CD4-positive, CD25-positive, alpha-beta regulatory T cell (primary cell): ENCODE results near the gene TRAF2. TPM values are rescaled to one million over a fixed set of nuclear protein-coding genes. Genes with fewer than 3 reads are reported as not detected.

Experiments used
- ATAC-seq, 2 donors: fragments of 150-1000 bp; cut with Tn5 transposase; one replicate each; pipeline ENCODE4 v1.10.0; 2021; ENCODE audit warnings: low read depth in 2 of 2, moderate number of reproducible peaks in 2 of 2, moderate library complexity in 1 of 2
- DNase-seq, 3 donors: peaks; one replicate each; pipeline versions ENCODE4 v3.0.0 to v3.0.0-alpha.2; 2012 to 2022; ENCODE audit warnings: mixed read lengths in 1 of 3
- H3K27ac ChIP-seq: one replicate; pipeline ENCODE4 v1.7.0; 2013; ENCODE audit warnings: mild to moderate bottlenecking, low read length; ENCODE audit not compliant: insufficient read depth, poor library complexity, severe bottlenecking
- H3K27me3 ChIP-seq: one replicate; pipeline ENCODE4 v1.7.0; 2013; ENCODE audit warnings: low read length; ENCODE audit not compliant: control insufficient read depth, insufficient read depth
- H3K36me3 ChIP-seq: one replicate; pipeline ENCODE4 v1.7.0; 2013; ENCODE audit warnings: mild to moderate bottlenecking, low read length, moderate library complexity; ENCODE audit not compliant: control insufficient read depth, insufficient read depth
- H3K4me1 ChIP-seq: 2 replicates; pipeline ENCODE4 v1.7.0; 2013; ENCODE audit warnings: mild to moderate bottlenecking, low read length; ENCODE audit not compliant: insufficient read depth, control insufficient read depth, poor library complexity, severe bottlenecking
- H3K4me3 ChIP-seq: one replicate; pipeline ENCODE4 v1.7.0; 2013; ENCODE audit warnings: low read depth, mild to moderate bottlenecking, low read length, moderate library complexity
- H3K9me3 ChIP-seq, 2 experiments: 1 replicate in 1 of 2; 2 replicates in 1 of 2; pipeline ENCODE4 v1.7.0; 2013; ENCODE audit warnings: low read length in 2 of 2, mild to moderate bottlenecking in 1 of 2, moderate library complexity in 1 of 2; ENCODE audit not compliant: control insufficient read depth in 2 of 2
- H3K27ac Mint-ChIP-seq, 3 donors: one replicate each; pipeline ENCODE4 v1.8.0; 2020 to 2022; ENCODE audit warnings: mild to moderate bottlenecking in 3 of 3, mixed read lengths in 3 of 3, moderate library complexity in 2 of 3
- H3K27me3 Mint-ChIP-seq: one replicate; pipeline ENCODE4 v1.8.0; 2022; ENCODE audit warnings: mild to moderate bottlenecking, mixed read lengths
- H3K36me3 Mint-ChIP-seq: one replicate; pipeline ENCODE4 v1.8.0; 2020; ENCODE audit warnings: mixed read lengths
- H3K4me1 Mint-ChIP-seq, 4 donors: one replicate each; pipeline ENCODE4 v1.8.0; 2020 to 2022; ENCODE audit warnings: mixed read lengths in 4 of 4, mild to moderate bottlenecking in 1 of 4
- H3K4me3 Mint-ChIP-seq, 4 donors: one replicate each; pipeline ENCODE4 v1.8.0; 2020 to 2022; ENCODE audit warnings: mild to moderate bottlenecking in 4 of 4, mixed read lengths in 4 of 4, moderate library complexity in 3 of 4
- H3K9me3 Mint-ChIP-seq, 7 donors: one replicate each; pipeline ENCODE4 v1.8.0; 2020 to 2022; ENCODE audit warnings: mixed read lengths in 7 of 7, mild to moderate bottlenecking in 3 of 7, moderate library complexity in 2 of 7
- polyA plus RNA-seq, 4 donors: library from polyadenylated mRNA; unstranded; fragments of 300-500 nt; fragmentation: Illumina TruSeq; gene quantifications; one replicate each; pipeline ENCODE4 v1.2.3, GENCODE V29; 2021
- total RNA-seq: library from RNA; stranded (reverse); gene quantifications from one replicate; pipeline ENCODE4 v1.2.3, GENCODE V29; 2022

TRAF2 gene
- total and polyA plus RNA-seq, 5 donors from 2014 or later: 11.0 to 28.6 (median 16.8) TPM

DNA sequence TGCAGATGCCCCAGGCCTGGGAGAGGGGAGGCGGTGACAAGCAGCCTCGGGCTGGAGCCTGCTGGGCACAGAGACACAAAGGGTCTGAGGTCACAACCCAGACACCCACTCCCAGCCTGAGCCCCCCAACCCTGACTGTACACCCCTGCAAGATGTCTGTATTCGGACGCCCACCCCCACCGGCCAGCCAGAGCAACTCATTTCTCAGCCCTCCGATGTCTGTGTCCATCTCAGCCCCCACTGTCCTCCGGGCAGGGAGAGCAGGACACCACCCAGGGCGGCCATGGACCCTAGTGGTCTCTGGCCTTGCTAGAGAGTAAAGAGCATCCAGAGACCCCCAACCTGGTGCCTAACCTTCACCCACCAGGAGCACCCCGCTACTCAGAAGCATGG is 69.6 kb downstream of the TRAF2 start:
- H3K27me3 Mint-ChIP-seq: peaks cover 4% of the 10 kb centered on the region
- no peaks in the 10 kb centered on the region for H3K27me3 ChIP-seq
- H3K4me3 Mint-ChIP-seq: no peak overlapping the region
- peaks cover 18% of the 10 kb centered on the region for H3K4me1 ChIP-seq
- H3K27ac Mint-ChIP-seq: no peak overlapping the region
- H3K9me3 Mint-ChIP-seq: peaks cover 0 to 2% (median 0%) of the 10 kb centered on the region in 7 donors
- no peaks in the 10 kb centered on the region for H3K36me3 Mint-ChIP-seq
- no peaks in the 10 kb centered on the region for H3K9me3 ChIP-seq
- H3K36me3 ChIP-seq: no peaks in the 10 kb centered on the region
- ATAC-seq: no peak
- no peak overlapping the region for H3K27ac ChIP-seq
- no peak overlapping the region for H3K4me3 ChIP-seq
- no peak for DNase-seq
- H3K4me1 Mint-ChIP-seq: peaks cover 0 to 5% (median 0%) of the 10 kb centered on the region in 4 donors

DNA sequence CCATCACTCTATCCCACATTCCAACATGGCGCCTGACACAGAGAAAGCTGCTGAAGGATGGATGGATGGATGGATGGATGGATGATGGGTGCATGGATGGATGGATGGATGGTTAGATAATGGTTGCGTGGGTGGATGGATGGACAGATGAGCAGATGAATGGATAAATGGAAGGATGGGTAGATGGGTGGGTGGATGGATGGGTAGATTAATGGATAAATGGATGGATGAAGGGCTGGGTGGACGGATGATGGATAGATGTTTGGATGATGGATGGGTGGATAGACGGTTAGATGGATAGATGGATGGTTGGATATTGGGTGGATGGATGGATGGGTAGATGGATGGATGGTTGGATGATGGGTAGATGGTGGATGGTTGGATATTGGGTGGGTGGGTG is 70.3 kb downstream of the TRAF2 start:
- peaks cover 4% of the 10 kb centered on the region for H3K27me3 Mint-ChIP-seq
- DNase-seq: no peak
- Histone ChIP-seq H3K27ac (no peak overlapping the region), H3K27me3 (no peaks in the 10 kb centered on the region), H3K4me3 (no peak overlapping the region), H3K4me1 (peaks cover 25% of the 10 kb centered on the region), H3K36me3 (no peaks in the 10 kb centered on the region), H3K9me3 (no peaks in the 10 kb centered on the region)
- ATAC-seq: no peak
- H3K9me3 Mint-ChIP-seq: peaks cover 0 to 2% (median 0%) of the 10 kb centered on the region in 7 donors
- H3K4me3 Mint-ChIP-seq: no peak overlapping the region
- peaks cover 0 to 5% (median 0%) of the 10 kb centered on the region in 4 donors for H3K4me1 Mint-ChIP-seq
- H3K36me3 Mint-ChIP-seq: no peaks in the 10 kb centered on the region
- H3K27ac Mint-ChIP-seq: no peak overlapping the region

- DNase-seq: no peak
- Histone ChIP-seq H3K4me3 (no peak overlapping the region), H3K27me3 (no peaks in the 10 kb centered on the region), H3K36me3 (no peaks in the 10 kb centered on the region), H3K4me1 (peaks cover 30% of the 10 kb centered on the region), H3K27ac (no peak overlapping the region), H3K9me3 (no peaks in the 10 kb centered on the region)
- H3K27me3 Mint-ChIP-seq: peaks cover 4% of the 10 kb centered on the region
- peaks cover 0 to 2% (median 0%) of the 10 kb centered on the region in 7 donors for H3K9me3 Mint-ChIP-seq
- H3K4me3 Mint-ChIP-seq: no peak overlapping the region
- no peaks in the 10 kb centered on the region for H3K36me3 Mint-ChIP-seq
- H3K27ac Mint-ChIP-seq: no peak overlapping the region
- no peak for ATAC-seq
- H3K4me1 Mint-ChIP-seq: peaks cover 0 to 5% (median 0%) of the 10 kb centered on the region in 4 donors
Measured at GRCh38 chr9:136957461-136957860, 71.1 kb downstream of the TRAF2 start.

DNA sequence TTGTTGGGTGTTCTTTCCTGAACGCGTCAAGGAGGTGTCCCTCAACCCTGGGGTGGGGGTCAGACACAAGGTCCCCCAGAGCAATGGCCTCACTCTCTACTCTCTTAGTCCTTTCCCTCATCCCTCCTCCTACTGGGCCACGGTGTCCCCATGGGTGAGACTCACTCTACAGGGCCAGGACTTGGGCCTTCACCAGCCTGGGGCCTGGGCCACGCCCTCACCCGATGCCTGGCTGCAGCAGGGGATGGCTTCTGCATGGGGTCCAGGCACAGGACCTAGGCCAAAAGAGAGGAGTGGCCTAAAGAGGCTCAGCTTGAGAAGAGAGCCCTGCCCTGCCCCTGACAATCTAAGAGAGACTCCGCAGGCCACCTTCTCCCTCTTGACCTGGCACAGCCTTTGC is 71.6 kb downstream of the TRAF2 start:
- no peaks in the 10 kb centered on the region for H3K36me3 ChIP-seq
- H3K4me3 Mint-ChIP-seq: no peak overlapping the region
- peaks cover 4% of the 10 kb centered on the region for H3K27me3 Mint-ChIP-seq
- H3K9me3 ChIP-seq: no peaks in the 10 kb centered on the region
- H3K4me1 Mint-ChIP-seq: peaks cover 0 to 5% (median 2%) of the 10 kb centered on the region in 4 donors
- H3K4me3 ChIP-seq: no peak overlapping the region
- no peaks in the 10 kb centered on the region for H3K27me3 ChIP-seq
- H3K27ac ChIP-seq: no peak overlapping the region
- ATAC-seq (no peak), DNase-seq (no peak)
- no peak overlapping the region for H3K27ac Mint-ChIP-seq
- peaks cover 34% of the 10 kb centered on the region for H3K4me1 ChIP-seq
- no peaks in the 10 kb centered on the region for H3K36me3 Mint-ChIP-seq
- H3K9me3 Mint-ChIP-seq: peaks cover 0 to 2% (median 0%) of the 10 kb centered on the region in 7 donors

- no peak overlapping the region for H3K4me3 Mint-ChIP-seq
- Histone ChIP-seq H3K9me3 (no peaks in the 10 kb centered on the region), H3K27ac (no peak overlapping the region), H3K4me3 (no peak overlapping the region), H3K4me1 (peaks cover 34% of the 10 kb centered on the region), H3K36me3 (no peaks in the 10 kb centered on the region), H3K27me3 (no peaks in the 10 kb centered on the region)
- peaks cover 0 to 2% (median 0%) of the 10 kb centered on the region in 7 donors for H3K9me3 Mint-ChIP-seq
- H3K27ac Mint-ChIP-seq: no peak overlapping the region
- peaks cover 4% of the 10 kb centered on the region for H3K27me3 Mint-ChIP-seq
- no peak for DNase-seq
- H3K36me3 Mint-ChIP-seq: no peaks in the 10 kb centered on the region
- peaks cover 0 to 9% (median 2%) of the 10 kb centered on the region in 4 donors for H3K4me1 Mint-ChIP-seq
- ATAC-seq: no peak
Measured at GRCh38 chr9:136958473-136958872, 72.2 kb downstream of the TRAF2 start.

GRCh38 chr9:136958898-136959850 is 72.9 kb downstream of the TRAF2 start:
- H3K4me3 ChIP-seq: no peak overlapping the region
- H3K36me3 Mint-ChIP-seq: no peaks in the 10 kb centered on the region
- H3K4me3 Mint-ChIP-seq: no peak overlapping the region
- peaks cover 0 to 2% (median 0%) of the 10 kb centered on the region in 7 donors for H3K9me3 Mint-ChIP-seq
- peaks cover 35% of the 10 kb centered on the region for H3K4me1 ChIP-seq
- H3K27ac Mint-ChIP-seq: peak overlapping the region in 1 of 3 donors; percentile 77
- H3K9me3 ChIP-seq: no peaks in the 10 kb centered on the region
- no peak for DNase-seq
- H3K4me1 Mint-ChIP-seq: peaks cover 0 to 9% (median 2%) of the 10 kb centered on the region in 4 donors
- H3K27ac ChIP-seq: no peak overlapping the region
- H3K27me3 ChIP-seq: no peaks in the 10 kb centered on the region
- H3K27me3 Mint-ChIP-seq: peaks cover 4% of the 10 kb centered on the region
- H3K36me3 ChIP-seq: no peaks in the 10 kb centered on the region
- ATAC-seq: no peak

DNA sequence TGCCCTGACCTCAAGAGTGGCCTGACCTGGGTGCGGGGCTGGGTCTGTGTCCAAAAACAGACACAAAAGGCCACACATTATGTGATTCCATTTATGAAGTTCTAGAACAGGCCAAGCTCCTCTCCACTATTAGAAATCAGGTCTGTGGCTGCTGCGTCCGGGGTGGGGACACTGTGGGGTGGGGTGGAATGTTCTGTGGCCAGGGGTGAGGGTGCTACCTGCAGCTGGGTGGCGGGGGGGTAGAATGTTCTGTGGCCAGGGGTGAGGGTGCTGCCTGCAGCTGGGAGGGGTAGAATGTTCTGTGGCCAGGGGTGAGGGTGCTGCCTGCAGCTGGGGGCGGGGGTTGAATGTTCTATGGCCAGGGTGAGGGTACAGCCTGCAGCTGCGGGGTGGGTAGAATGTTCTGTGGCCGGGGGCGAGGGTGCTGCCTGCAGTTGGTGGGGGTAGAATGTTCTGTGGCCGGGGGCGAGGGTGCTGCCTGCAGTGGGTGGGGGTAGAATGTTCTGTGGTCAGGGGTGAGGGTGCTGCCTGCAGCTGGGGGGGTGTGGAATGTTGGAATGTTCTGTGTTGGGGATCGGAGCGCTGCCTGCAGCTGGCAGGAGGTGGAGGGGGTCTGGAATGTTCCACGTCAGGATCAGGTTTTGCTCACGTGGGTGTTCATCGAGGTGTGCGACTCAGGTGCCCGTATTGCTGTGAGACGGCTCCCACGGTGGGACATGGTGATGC is 74.1 kb downstream of the TRAF2 start:
- Histone ChIP-seq H3K27ac (peak overlapping the region; percentile 15), H3K9me3 (no peaks in the 10 kb centered on the region), H3K4me1 (peaks cover 47% of the 10 kb centered on the region), H3K27me3 (no peaks in the 10 kb centered on the region), H3K4me3 (no peak overlapping the region), H3K36me3 (no peaks in the 10 kb centered on the region)
- Mint-ChIP-seq H3K4me1 (peaks cover 0 to 14% (median 4%) of the 10 kb centered on the region in 4 donors), H3K27ac (peak overlapping the region in 2 of 3 donors; percentile 72 to 93), H3K36me3 (no peaks in the 10 kb centered on the region), H3K27me3 (peaks cover under 1% of the 10 kb centered on the region), H3K4me3 (peak overlapping the region in 3 of 4 donors; percentile 41 to 85 (median 63)), H3K9me3 (peaks cover 0 to 2% (median 0%) of the 10 kb centered on the region in 7 donors)
- DNase-seq (peak in 1 of 3 donors; percentile 78), ATAC-seq (peak in 1 of 2 donors; percentile 45)
